A549 (cell line): ENCODE measurements around the gene TTC33. TPM values are rescaled to one million over a fixed set of nuclear protein-coding genes. Genes with fewer than 3 reads are reported as not detected.

Source experiments
- ATAC-seq, 2 experiments: fragments of 200-7000 bp in 1 of 2; fragments of >200 bp in 1 of 2; cut with Nextera tagmentation in 1 of 2; cut with Tn5 transposase in 1 of 2; 3 replicates each; pipeline versions ENCODE4 v1.8.0 to v1.9.1; 2018 to 2020; ENCODE audit warnings: mild to moderate bottlenecking in 1 of 2, moderate library complexity in 1 of 2
- CTCF ChIA-PET: fragments of 300-600 bp; sonication (Branson Sonifier 250); formaldehyde crosslinking; extraction: SDS; loops from one replicate; lab custom pipeline; 2021; ENCODE audit warnings: antibody characterized with exemption, inconsistent platforms; lab: Yijun Ruan, JAX
- POLR2A ChIA-PET: fragments of 350-600 bp; formaldehyde crosslinking; extraction: SDS; loops from one replicate; lab custom pipeline; 2021; ENCODE audit warnings: antibody characterized with exemption, inconsistent platforms; lab: Yijun Ruan, JAX
- DNase-seq, 2 experiments: peaks; one replicate each; pipeline versions ENCODE4 v3.0.0 to v3.0.0-alpha.2; 2011 to 2016; ENCODE audit warnings: low read depth in 1 of 2, low spot score in 1 of 2
- FAIRE-seq: peaks from 2 replicates; lab custom pipeline; 2011; peaks lifted over from hg19 to GRCh38; lab: Jason Lieb, UNC
- H3K27ac ChIP-seq, 2 experiments: fragments of >200 bp; sonication (Bioruptor Twin); formaldehyde crosslinking; 3 replicates each; pipeline ENCODE4 v1.5.1; 2016 to 2017
- H3K4me1 ChIP-seq: fragments of >200 bp; sonication (Bioruptor Twin); formaldehyde crosslinking; 3 replicates; pipeline ENCODE4 v1.6.1; 2016
- H3K4me2 ChIP-seq: fragments of >200 bp; sonication (Bioruptor Twin); formaldehyde crosslinking; 3 replicates; pipeline ENCODE4 v1.6.1; 2016
- H3K4me3 ChIP-seq: fragments of >200 bp; sonication (Bioruptor Twin); formaldehyde crosslinking; 3 replicates; pipeline ENCODE4 v1.5.1; 2016
- H3K9me3 ChIP-seq: fragments of >200 bp; sonication (Bioruptor Twin); formaldehyde crosslinking; 3 replicates; pipeline ENCODE4 v1.6.1; 2016
- CBX8 ChIP-seq: fragments of 200-600 bp; sonication (generic); IDR thresholded peaks from 2 replicates; pipeline ENCODE4 v1.6.1; 2016
- CHD2 ChIP-seq: fragments of 150-350 bp; IDR thresholded peaks from 2 replicates; pipeline ENCODE4 v1.6.1; 2014; ENCODE audit warnings: low read length; ENCODE audit not compliant: partially characterized antibody
- CHD4 ChIP-seq: fragments of 200-600 bp; sonication (generic); IDR thresholded peaks from 2 replicates; pipeline ENCODE4 v1.6.1; 2016; ENCODE audit warnings: antibody characterized with exemption, mild to moderate bottlenecking, borderline replicate concordance
- ELK1 ChIP-seq: fragments of 150-350 bp; IDR thresholded peaks from 2 replicates; pipeline ENCODE4 v1.6.1; 2014; ENCODE audit warnings: low read depth, mild to moderate bottlenecking, low read length
- ESRRA ChIP-seq: fragments of 150-350 bp; IDR thresholded peaks from 2 replicates; pipeline ENCODE4 v1.6.1; 2014; ENCODE audit warnings: mild to moderate bottlenecking, low read length, borderline replicate concordance
- FOSB ChIP-seq: fragments of 250-450 bp; sonication (Bioruptor Pico); IDR thresholded peaks from 2 replicates; pipeline ENCODE4 v1.5.0; 2020; ENCODE audit warnings: mild to moderate bottlenecking, moderate library complexity
- HDAC2 ChIP-seq: fragments of 200-600 bp; sonication (generic); IDR thresholded peaks from 2 replicates; pipeline ENCODE4 v1.6.1; 2016
- KDM1A ChIP-seq: fragments of 200-600 bp; sonication (generic); IDR thresholded peaks from 2 replicates; pipeline ENCODE4 v1.6.1; 2016; ENCODE audit warnings: low read depth, mild to moderate bottlenecking
- KDM5A ChIP-seq: fragments of 200-600 bp; sonication (generic); IDR thresholded peaks from 2 replicates; pipeline ENCODE4 v1.6.1; 2016; ENCODE audit warnings: antibody characterized with exemption, mild to moderate bottlenecking
- RAD21 ChIP-seq, 2 experiments: fragments of >200 bp in 1 of 2; sonication (Bioruptor Twin) in 1 of 2; formaldehyde crosslinking in 1 of 2; IDR thresholded peaks in 1 of 2; conservative IDR thresholded peaks in 1 of 2; 2 replicates in 1 of 2; 3 replicates in 1 of 2; pipeline ENCODE4 v1.6.1; 2012 to 2018; ENCODE audit warnings: inconsistent platforms in 1 of 2
- RARB ChIP-seq: fragments of 250-450 bp; sonication (Bioruptor Pico); IDR thresholded peaks from 2 replicates; pipeline ENCODE4 v1.8.0; 2021; ENCODE audit warnings: mild to moderate bottlenecking, moderate library complexity
- RCOR1 ChIP-seq: fragments of 150-350 bp; IDR thresholded peaks from 2 replicates; pipeline ENCODE4 v1.6.1; 2014; ENCODE audit warnings: antibody characterized with exemption, low read length, low read depth
- REST ChIP-seq: fragments of 200-600 bp; sonication (generic); IDR thresholded peaks from 2 replicates; pipeline ENCODE4 v1.6.1; 2016; ENCODE audit warnings: antibody characterized with exemption, mild to moderate bottlenecking, moderate library complexity
- RFX5 ChIP-seq: fragments of 450-650 bp; IDR thresholded peaks from 2 replicates; pipeline ENCODE4 v1.7.1; 2014; ENCODE audit warnings: antibody characterized with exemption, mild to moderate bottlenecking, moderate library complexity
- SMC3 ChIP-seq: fragments of >200 bp; sonication (Bioruptor Twin); formaldehyde crosslinking; IDR thresholded peaks from 3 replicates; pipeline ENCODE4 v1.6.1; 2018; ENCODE audit warnings: inconsistent platforms
- SREBF2 ChIP-seq: fragments of 450-650 bp; IDR thresholded peaks from 2 replicates; pipeline ENCODE4 v1.6.1; 2014; ENCODE audit warnings: mild to moderate bottlenecking, moderate library complexity
- TFCP2L1 ChIP-seq: fragments of 250-450 bp; sonication (Bioruptor Pico); IDR thresholded peaks from 2 replicates; pipeline ENCODE4 v1.5.0; 2021; ENCODE audit warnings: mild to moderate bottlenecking
- ZNF302 ChIP-seq: fragments of 250-450 bp; sonication (Bioruptor Pico); IDR thresholded peaks from 2 replicates; pipeline ENCODE4 v1.9.0; 2021; ENCODE audit warnings: inconsistent platforms, mild to moderate bottlenecking, moderate library complexity
- WGBS: methylation state at CpG from one replicate; pipeline ENCODE4 v1.1.6; 2017; ENCODE audit errors: missing lambda C conversion rate; 5-methylcytosine and 5-hydroxymethylcytosine counted together
- polyA plus RNA-seq, 4 experiments: library from polyadenylated mRNA; depleted of rRNA in 3 of 4; stranded (reverse); fragments of >200 nt; fragmentation: RNase III in 1 of 4; extraction: RNeasy Plus Mini Kit Qiagen cat#74134 plus additional on column Dnase treatment in 1 of 4; gene quantifications; 2 replicates in 3 of 4; 3 replicates in 1 of 4; pipeline ENCODE4 v1.2.3, GENCODE V29; 2011 to 2017
- TF ChIP-seq, protein P1 (sequence below): fragments of 250-450 bp; sonication (Bioruptor Pico); IDR thresholded peaks from 2 replicates; pipeline ENCODE4 v1.5.0; 2020; ENCODE audit warnings: low read depth, mild to moderate bottlenecking, moderate library complexity
- TF ChIP-seq, protein P2 (sequence below): fragments of 450-650 bp; IDR thresholded peaks from 2 replicates; pipeline ENCODE4 v1.6.1; 2014; ENCODE audit warnings: antibody characterized with exemption

TTC33 gene
- polyA plus RNA-seq, 2 of the 4 experiments (the other 2 are of a cell fraction), result 17.1 to 19.8 TPM

- TF ChIP-seq REST, result no peak
- TF ChIP-seq, protein P1, sequence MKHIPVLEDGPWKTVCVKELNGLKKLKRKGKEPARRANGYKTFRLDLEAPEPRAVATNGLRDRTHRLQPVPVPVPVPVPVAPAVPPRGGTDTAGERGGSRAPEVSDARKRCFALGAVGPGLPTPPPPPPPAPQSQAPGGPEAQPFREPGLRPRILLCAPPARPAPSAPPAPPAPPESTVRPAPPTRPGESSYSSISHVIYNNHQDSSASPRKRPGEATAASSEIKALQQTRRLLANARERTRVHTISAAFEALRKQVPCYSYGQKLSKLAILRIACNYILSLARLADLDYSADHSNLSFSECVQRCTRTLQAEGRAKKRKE (CRISPR knock-in tag), result no peak
- no peak for TF ChIP-seq RAD21 (conservative IDR thresholded peaks at IDR 0.05 in 1 of 2, IDR thresholded peaks at IDR 0.05 in 1 of 2)
- no peak for TF ChIP-seq RCOR1
- TF ChIP-seq CHD4, result no peak
- TF ChIP-seq, protein P2, sequence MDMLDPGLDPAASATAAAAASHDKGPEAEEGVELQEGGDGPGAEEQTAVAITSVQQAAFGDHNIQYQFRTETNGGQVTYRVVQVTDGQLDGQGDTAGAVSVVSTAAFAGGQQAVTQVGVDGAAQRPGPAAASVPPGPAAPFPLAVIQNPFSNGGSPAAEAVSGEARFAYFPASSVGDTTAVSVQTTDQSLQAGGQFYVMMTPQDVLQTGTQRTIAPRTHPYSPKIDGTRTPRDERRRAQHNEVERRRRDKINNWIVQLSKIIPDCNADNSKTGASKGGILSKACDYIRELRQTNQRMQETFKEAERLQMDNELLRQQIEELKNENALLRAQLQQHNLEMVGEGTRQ, result no peak
- no peak for TF ChIP-seq CBX8
- TF ChIP-seq ESRRA, result no peak
These were observed 6.9 kb upstream of the TTC33 start (continued) for GRCh38 chr5:40762705-40763104.

- WGBS, result 91% methylated on average over 2 of the region's 2 CpGs
- H3K4me1 ChIP-seq, result peaks cover 13% of the 10 kb centered on the region
- ChIA-PET CTCF (interaction anchor here (0.7 kb wide), 1 partner anchor 1178 kb away, joined by 3 read pairs; no protein-coding TSS in a partner anchor), POLR2A (no interaction called here)
- H3K4me2 ChIP-seq, result no peak overlapping the region
- ATAC-seq (no peak), FAIRE-seq (no peak), DNase-seq (no peak)
- H3K27ac ChIP-seq, result no peak overlapping the region
- no peak overlapping the region for H3K4me3 ChIP-seq
- TF ChIP-seq CHD2 (no peak), ZNF302 (no peak), KDM5A (no peak), SMC3 (no peak), RARB (CRISPR knock-in tag) (no peak), KDM1A (no peak), HDAC2 (no peak), FOSB (CRISPR knock-in tag) (no peak), TFCP2L1 (no peak), ELK1 (no peak), SREBF2 (no peak), RFX5 (no peak)
- TF ChIP-seq, protein P1 (CRISPR knock-in tag), result no peak
- H3K9me3 ChIP-seq, result no peaks in the 10 kb centered on the region
These were observed 1.6 kb upstream of the TTC33 start for GRCh38 chr5:40757400-40757799.
